SU-DHL-6 (cell line): ENCODE measurements around the gene JPH4.

ENCODE experiments used
- EZH2phosphoT487 ChIP-seq: fragments of 200-600 bp; sonication (generic), shearing (Covaris generic); conservative IDR thresholded peaks from 2 replicates; pipeline ENCODE4 v1.6.1; 2018; ENCODE audit warnings: mild to moderate bottlenecking, antibody characterized with exemption, low read length, moderate library complexity, mixed read lengths
- TF ChIP-seq, protein P1 (sequence below): fragments of 200-600 bp; sonication (generic); IDR thresholded peaks from one replicate; pipeline ENCODE4 v1.5.1; 2017; ENCODE audit warnings: antibody characterized with exemption, mild to moderate bottlenecking, low read length, moderate library complexity; ENCODE audit not compliant: insufficient read depth, poor library complexity, severe bottlenecking

- TF ChIP-seq, protein P1, sequence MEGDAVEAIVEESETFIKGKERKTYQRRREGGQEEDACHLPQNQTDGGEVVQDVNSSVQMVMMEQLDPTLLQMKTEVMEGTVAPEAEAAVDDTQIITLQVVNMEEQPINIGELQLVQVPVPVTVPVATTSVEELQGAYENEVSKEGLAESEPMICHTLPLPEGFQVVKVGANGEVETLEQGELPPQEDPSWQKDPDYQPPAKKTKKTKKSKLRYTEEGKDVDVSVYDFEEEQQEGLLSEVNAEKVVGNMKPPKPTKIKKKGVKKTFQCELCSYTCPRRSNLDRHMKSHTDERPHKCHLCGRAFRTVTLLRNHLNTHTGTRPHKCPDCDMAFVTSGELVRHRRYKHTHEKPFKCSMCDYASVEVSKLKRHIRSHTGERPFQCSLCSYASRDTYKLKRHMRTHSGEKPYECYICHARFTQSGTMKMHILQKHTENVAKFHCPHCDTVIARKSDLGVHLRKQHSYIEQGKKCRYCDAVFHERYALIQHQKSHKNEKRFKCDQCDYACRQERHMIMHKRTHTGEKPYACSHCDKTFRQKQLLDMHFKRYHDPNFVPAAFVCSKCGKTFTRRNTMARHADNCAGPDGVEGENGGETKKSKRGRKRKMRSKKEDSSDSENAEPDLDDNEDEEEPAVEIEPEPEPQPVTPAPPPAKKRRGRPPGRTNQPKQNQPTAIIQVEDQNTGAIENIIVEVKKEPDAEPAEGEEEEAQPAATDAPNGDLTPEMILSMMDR = no peak
- TF ChIP-seq EZH2phosphoT487 = no peak
Observed at GRCh38 chr14:23623962-23624361, 45.4 kb upstream of the JPH4 start.
